K562 (cell line): ENCODE measurements around the gene VRK1. TPM values are rescaled to one million over a fixed set of nuclear protein-coding genes. Genes with fewer than 3 reads are reported as not detected.

ENCODE experiments used
- ATAC-seq: fragments of 200-7000 bp; cut with Tn5 transposase; 3 replicates; pipeline ENCODE4 v1.9.1; 2020; ENCODE audit warnings: moderate library complexity
- BruUV-seq: library from RNA; stranded (reverse); fragments of 400-500 nt; replicated peaks from 2 replicates; lab custom pipeline; 2021; lab: Mats Ljungman, UMichigan
- CTCF ChIA-PET: fragments of 300-600 bp; formaldehyde crosslinking; extraction: SDS; loops from one replicate; lab custom pipeline; 2021; ENCODE audit warnings: low intra/inter-chr PET ratio; lab: Yijun Ruan, JAX
- POLR2A ChIA-PET: fragments of 300-600, 350-650 bp; sonication (Branson Sonifier 250); formaldehyde crosslinking; extraction: SDS; loops from one replicate; lab custom pipeline; 2021; ENCODE audit warnings: antibody characterized with exemption, inconsistent platforms; lab: Yijun Ruan, JAX
- DNase-seq, 4 experiments: peaks; one replicate each; pipeline versions ENCODE4 v3.0.0 to v3.0.0-alpha.2; 2011 to 2018; ENCODE audit warnings: low spot score in 3 of 4, mixed read lengths in 3 of 4; ENCODE audit errors: extremely low read depth in 1 of 4
- FAIRE-seq: peaks from 2 replicates; lab custom pipeline; 2011; peaks lifted over from hg19 to GRCh38; lab: Jason Lieb, UNC
- H2AFZ ChIP-seq: 2 replicates; pipeline ENCODE4 v1.6.0; 2011; ENCODE audit warnings: low read depth, low read length, control low read depth, inconsistent platforms
- H3K27ac ChIP-seq: fragments of 200-600 bp; 3 replicates; pipeline ENCODE4 v1.8.0; 2011; ENCODE audit warnings: low read depth, mild to moderate bottlenecking, control low read depth, inconsistent platforms, low read length, moderate library complexity, mixed read lengths; ENCODE audit errors: extremely low read depth
- H3K27me3 ChIP-seq, 2 experiments: fragments of 300-600 bp in 1 of 2; 2 replicates in 1 of 2; 3 replicates in 1 of 2; pipeline versions ENCODE4 v1.6.0 to v1.8.0; 2011; ENCODE audit warnings: inconsistent platforms in 2 of 2, low read length in 2 of 2, mild to moderate bottlenecking in 1 of 2, mixed read lengths in 1 of 2, moderate library complexity in 1 of 2; ENCODE audit not compliant: control insufficient read depth in 2 of 2, insufficient read depth in 2 of 2
- H3K36me3 ChIP-seq: fragments of 300-600 bp; 3 replicates; pipeline ENCODE4 v1.8.0; 2011; ENCODE audit warnings: mild to moderate bottlenecking, low read length, inconsistent platforms; ENCODE audit not compliant: control insufficient read depth, insufficient read depth
- H3K4me1 ChIP-seq, 2 experiments: fragments of 200-600 bp in 1 of 2; replicated peaks in 1 of 2; 2 replicates in 1 of 2; 3 replicates in 1 of 2; pipeline versions ENCODE4 v1.5.1 to v1.8.0; 2011; ENCODE audit warnings: inconsistent platforms in 2 of 2, low read length in 2 of 2, mild to moderate bottlenecking in 1 of 2, mixed read lengths in 1 of 2, moderate library complexity in 1 of 2; ENCODE audit not compliant: control insufficient read depth in 2 of 2, insufficient read depth in 2 of 2
- H3K4me2 ChIP-seq: 2 replicates; pipeline ENCODE4 v1.6.1; 2011; ENCODE audit warnings: low read length, control low read depth, inconsistent platforms, mixed read lengths; ENCODE audit not compliant: insufficient read depth
- H3K4me3 ChIP-seq: fragments of 200-600 bp; sonication (generic), shearing (Covaris generic); 2 replicates; pipeline ENCODE4 v1.5.1; 2016; ENCODE audit warnings: control low read depth, inconsistent platforms
- H3K79me2 ChIP-seq: fragments of 200-600 bp; 3 replicates; pipeline ENCODE4 v1.8.0; 2011; ENCODE audit warnings: low read length, inconsistent platforms; ENCODE audit not compliant: control insufficient read depth, insufficient read depth
- H3K9ac ChIP-seq, 2 experiments: 2 replicates each; pipeline versions ENCODE4 v1.6.0 to v1.6.1; 2011; ENCODE audit warnings: low read depth in 2 of 2, low read length in 2 of 2, control low read depth in 1 of 2, inconsistent platforms in 1 of 2, mild to moderate bottlenecking in 1 of 2, mixed read lengths in 1 of 2; ENCODE audit not compliant: insufficient read depth in 1 of 2
- H3K9me1 ChIP-seq: one replicate; pipeline ENCODE4 v1.6.0; 2011; ENCODE audit warnings: inconsistent platforms, mild to moderate bottlenecking, low read length, moderate library complexity; ENCODE audit not compliant: control insufficient read depth, insufficient read depth
- H3K9me3 ChIP-seq: replicated peaks from 2 replicates; pipeline ENCODE4 v1.5.1; 2011; ENCODE audit warnings: low read depth, low read length, inconsistent platforms; ENCODE audit not compliant: control insufficient read depth, insufficient read depth
- H4K20me1 ChIP-seq: replicated peaks from 2 replicates; pipeline ENCODE4 v1.6.1; 2011; ENCODE audit warnings: low read length, inconsistent platforms, mixed read lengths; ENCODE audit not compliant: control insufficient read depth, insufficient read depth
- EGR1 ChIP-seq: fragments of 450-650 bp; conservative IDR thresholded peaks from 2 replicates; pipeline ENCODE4 v1.6.1; 2017; ENCODE audit warnings: mild to moderate bottlenecking
- FOXM1 ChIP-seq, 2 experiments: fragments of 450-650 bp in 1 of 2; sonication (generic) in 1 of 2; formaldehyde crosslinking in 1 of 2; IDR thresholded peaks; 2 replicates each; pipeline versions ENCODE4 v1.6.1 to v1.9.0; 2017 to 2022; ENCODE audit warnings: low read depth in 2 of 2, mild to moderate bottlenecking in 2 of 2, missing genetic modification reagents in 1 of 2, moderate library complexity in 1 of 2
- ID3 ChIP-seq, 2 experiments: fragments of 250-450 bp in 1 of 2; fragments of 450-650 bp in 1 of 2; sonication (Bioruptor Pico) in 1 of 2; IDR thresholded peaks; 2 replicates each; pipeline versions ENCODE4 v1.6.1 to v1.8.0; 2016 to 2021; ENCODE audit warnings: mild to moderate bottlenecking in 2 of 2, moderate library complexity in 2 of 2, missing compliant biosample characterization in 1 of 2, missing genetic modification characterization in 1 of 2
- KLF16 ChIP-seq: IDR thresholded peaks from 2 replicates; pipeline ENCODE4 v1.6.1; 2016; ENCODE audit warnings: antibody characterized with exemption
- MBD2 ChIP-seq: sonication (generic); IDR thresholded peaks from 2 replicates; pipeline ENCODE4 v1.6.1; 2016; ENCODE audit warnings: low read depth, borderline replicate concordance
- NCOR1 ChIP-seq: fragments of 450-650 bp; IDR thresholded peaks from 2 replicates; pipeline ENCODE4 v1.6.1; 2016; ENCODE audit warnings: mild to moderate bottlenecking, moderate library complexity
- NFATC3 ChIP-seq: fragments of 450-650 bp; IDR thresholded peaks from 2 replicates; pipeline ENCODE4 v1.6.1; 2017; ENCODE audit warnings: mild to moderate bottlenecking
- PHB ChIP-seq: fragments of 250-450 bp; sonication (Bioruptor Pico); IDR thresholded peaks from 2 replicates; pipeline ENCODE4 v1.5.0; 2021
- POLR2G ChIP-seq: fragments of 200-400 bp; formaldehyde crosslinking; IDR thresholded peaks from 2 replicates; pipeline ENCODE4 v1.6.1; 2017; ENCODE audit warnings: low read depth, mild to moderate bottlenecking, antibody characterized with exemption, low read length, moderate library complexity
- POLR3G ChIP-seq: IDR thresholded peaks from 2 replicates; pipeline ENCODE4 v1.6.1; 2011; ENCODE audit not compliant: insufficient read length, insufficient replicate concordance; ENCODE audit errors: extremely low read depth
- POU5F1 ChIP-seq: fragments of 150-350 bp; IDR thresholded peaks from 2 replicates; pipeline ENCODE4 v1.6.1; 2014; ENCODE audit warnings: borderline replicate concordance, low read length, low read depth, mild to moderate bottlenecking; ENCODE audit not compliant: partially characterized antibody
- PREB ChIP-seq: sonication (generic); formaldehyde crosslinking; IDR thresholded peaks from 2 replicates; pipeline ENCODE4 v1.8.1; 2023; ENCODE audit warnings: mild to moderate bottlenecking, missing genetic modification reagents
- RFX7 ChIP-seq: fragments of 250-450 bp; sonication (Bioruptor Pico); IDR thresholded peaks from 2 replicates; pipeline ENCODE4 v1.5.1; 2021; ENCODE audit warnings: mild to moderate bottlenecking
- STAT5B ChIP-seq: fragments of 250-450 bp; sonication (Bioruptor Pico); IDR thresholded peaks from 2 replicates; pipeline ENCODE4 v1.8.0; 2021; ENCODE audit warnings: mild to moderate bottlenecking, inconsistent platforms
- THRA ChIP-seq: fragments of 450-650 bp; IDR thresholded peaks from 2 replicates; pipeline ENCODE4 v1.6.1; 2017; ENCODE audit warnings: mild to moderate bottlenecking, moderate library complexity
- TRIM24 ChIP-seq, 2 experiments: fragments of 450-650 bp; IDR thresholded peaks; 2 replicates each; pipeline ENCODE4 v1.6.1; 2016
- ZBTB17 ChIP-seq: fragments of 450-650 bp; formaldehyde crosslinking; IDR thresholded peaks from 2 replicates; pipeline ENCODE4 v1.4.0; 2020; ENCODE audit warnings: mild to moderate bottlenecking
- ZBTB43 ChIP-seq: sonication (generic); formaldehyde crosslinking; IDR thresholded peaks from 2 replicates; pipeline ENCODE4 v1.8.0; 2023; ENCODE audit warnings: mild to moderate bottlenecking, missing genetic modification reagents
- ZKSCAN8 ChIP-seq: fragments of 200-800 bp; sonication (Bioruptor generic); IDR thresholded peaks from 2 replicates; pipeline ENCODE4 v1.6.1; 2016; ENCODE audit warnings: missing genetic modification characterization, missing compliant biosample characterization
- WGBS: fragments of 100-300 bp; shearing (Covaris generic); methylation state at CpG from one replicate; pipeline ENCODE4 v1.1.6; 2016; ENCODE audit warnings: low coverage, mixed read lengths; ENCODE audit not compliant: insufficient coverage; ENCODE audit errors: missing lambda C conversion rate; 5-methylcytosine and 5-hydroxymethylcytosine counted together
- in situ Hi-C: fragments of 300-500 bp; cut with MboI; formaldehyde crosslinking; loops from 4 replicates; pipeline ENCODE4 v1.15.0; 2018; ENCODE audit warnings: inconsistent platforms, mixed read lengths
- intact Hi-C: fragments of 100-400 bp; cut with micrococcal nuclease; formaldehyde crosslinking; loops from 2 replicates; pipeline ENCODE4 v1.14.2; 2022
- polyA plus RNA-seq, 8 experiments: library from polyadenylated mRNA; depleted of rRNA in 4 of 8; stranded (reverse) in 5 of 8; unstranded in 3 of 8; fragments of >200 nt; fragmentation: Nextera tagmentation in 2 of 8; fragmentation: Illumina TruSeq in 1 of 8; extraction: Ambion mirVana in 2 of 8; extraction: Trizol in 1 of 8; gene quantifications; 2 replicates each; pipeline versions ENCODE4 v1.2.1 to v1.2.3, GENCODE V29; 2011 to 2014; ENCODE audit warnings: inconsistent platforms in 1 of 8, missing spikeins in 1 of 8
- total RNA-seq, 7 experiments: library from RNA; depleted of rRNA in 6 of 7; stranded (reverse); fragments of >200 nt in 6 of 7; fragmentation: Illumina TruSeq in 2 of 7; extraction: Trizol in 2 of 7; gene quantifications; 2 replicates each; pipeline versions ENCODE4 v1.2.1 to v1.2.3, GENCODE V29; 2011 to 2021; ENCODE audit warnings: low replicate concordance in 1 of 7

VRK1 gene
- total and polyA plus RNA-seq, 9 of the 15 experiments (the other 6 are each of a cell fraction or from before 2014, with no cell fraction given) = 83.6 to 177 (median 116) TPM

- peak; percentile 94 for TF ChIP-seq NCOR1
- no peak for TF ChIP-seq POLR2G
- no peak for TF ChIP-seq POLR3G
- no peak for TF ChIP-seq POU5F1
- peak; percentile 84 for TF ChIP-seq EGR1
- peak; percentile 83 for TF ChIP-seq FOXM1 (IDR thresholded peaks at IDR 0.05; ENCODE audit: low read depth)
- no peak for TF ChIP-seq FOXM1 (CRISPR knock-in tag; IDR thresholded peaks at IDR 0.05; ENCODE audit: low read depth)
- TF ChIP-seq TRIM24 (IDR thresholded peaks at IDR 0.05) = peak; percentile 82 to 89
These were observed 5.8 kb downstream of the VRK1 start (continued) for GRCh38 chr14:96802963-96803362.

- BruUV-seq = no TSS peak
- H3K79me2 ChIP-seq = peaks cover 100% of the 10 kb centered on the region
- H3K27me3 ChIP-seq = no peaks in the 10 kb centered on the region
- CTCF ChIA-PET = no interaction called here
- in situ Hi-C loops (no loop called here), intact Hi-C loops (loop anchor here (2.0 kb wide), 1 partner anchor 113 kb away; no protein-coding TSS in a partner anchor)
- TF ChIP-seq MBD2 (no peak), PHB (no peak), NFATC3 (no peak), RFX7 (CRISPR knock-in tag) (no peak), KLF16 (no peak), ID3 (CRISPR knock-in tag; IDR thresholded peaks at IDR 0.05) (no peak), ID3 (tag; IDR thresholded peaks at IDR 0.05) (no peak), ZBTB43 (CRISPR knock-in tag) (no peak), PREB (CRISPR knock-in tag) (no peak), STAT5B (no peak), ZKSCAN8 (CRISPR knock-in tag) (no peak), ZBTB17 (CRISPR knock-in tag) (no peak), THRA (no peak)
- FAIRE-seq = no peak
- DNase-seq = no peak
- H4K20me1 ChIP-seq = peaks cover 41% of the 10 kb centered on the region
- H3K36me3 ChIP-seq = peaks cover 10% of the 10 kb centered on the region; the same call in 2 of the 3 replicates
- H3K4me2 ChIP-seq = no peak overlapping the region
- H2AFZ ChIP-seq = no peak overlapping the region
- no peak overlapping the region for H3K9ac ChIP-seq
- H3K9me3 ChIP-seq = no peaks in the 10 kb centered on the region
- POLR2A ChIA-PET = interaction anchor here (0.5 to 1.3 kb wide), 2 partner anchors 17 to 354 kb away, joined by 3 to 5 read pairs; no protein-coding TSS in a partner anchor
- ATAC-seq = no peak
- no peak overlapping the region for H3K27ac ChIP-seq
- 75% methylated on average over 2 of the region's 2 CpGs for WGBS
- H3K4me3 ChIP-seq = no peak overlapping the region
- H3K9me1 ChIP-seq = peaks cover 5% of the 10 kb centered on the region
- peaks cover 7 to 50% of the 10 kb centered on the region in 2 experiments for H3K4me1 ChIP-seq
These were observed 6.8 kb downstream of the VRK1 start for GRCh38 chr14:96803958-96804357.
